HepG2 (cell line): Measurements from ENCODE around the gene C3orf18. TPM values are rescaled to one million over a fixed set of nuclear protein-coding genes. Genes with fewer than 3 reads are reported as not detected.

ENCODE experiments used
- ATAD3A ChIP-seq: sonication (generic); formaldehyde crosslinking; IDR thresholded peaks from 2 replicates; pipeline ENCODE4 v1.4.0; 2020; ENCODE audit warnings: missing genetic modification reagents
- CC2D1A ChIP-seq: sonication (generic); formaldehyde crosslinking; IDR thresholded peaks from 2 replicates; pipeline ENCODE4 v1.8.1; 2023; ENCODE audit warnings: mild to moderate bottlenecking, missing genetic modification reagents
- FOXJ3 ChIP-seq: sonication (generic); formaldehyde crosslinking; IDR thresholded peaks from 2 replicates; pipeline ENCODE4 v1.4.0; 2020; ENCODE audit warnings: missing genetic modification reagents, mild to moderate bottlenecking, borderline replicate concordance
- GMEB2 ChIP-seq: IDR thresholded peaks from 2 replicates; pipeline ENCODE4 v1.6.1; 2016; ENCODE audit warnings: missing biosample characterization, missing genetic modification reagents, low read depth
- HNRNPK ChIP-seq: fragments of 200-400 bp; formaldehyde crosslinking; IDR thresholded peaks from 2 replicates; pipeline ENCODE4 v1.6.1; 2018; ENCODE audit warnings: low read length, low read depth, moderate library complexity, mild to moderate bottlenecking; ENCODE audit not compliant: poor library complexity, severe bottlenecking
- KAT8 ChIP-seq: IDR thresholded peaks from 2 replicates; pipeline ENCODE4 v1.6.1; 2016; ENCODE audit warnings: missing genetic modification reagents, missing compliant biosample characterization
- NCOA1 ChIP-seq: sonication (generic); formaldehyde crosslinking; IDR thresholded peaks from 2 replicates; pipeline ENCODE4 v1.9.0; 2021; ENCODE audit warnings: missing genetic modification reagents
- NFKBIZ ChIP-seq: IDR thresholded peaks from 2 replicates; pipeline ENCODE4 v1.6.1; 2018; ENCODE audit warnings: missing genetic modification reagents, missing compliant biosample characterization
- NR1H2 ChIP-seq: sonication (generic); formaldehyde crosslinking; IDR thresholded peaks from 2 replicates; pipeline ENCODE4 v1.8.1; 2022; ENCODE audit warnings: low read depth, missing genetic modification reagents, borderline replicate concordance
- PBX2 ChIP-seq: IDR thresholded peaks from 2 replicates; pipeline ENCODE4 v1.6.1; 2016; ENCODE audit warnings: control low read depth
- PRPF4 ChIP-seq: fragments of 200-400 bp; formaldehyde crosslinking; IDR thresholded peaks from 2 replicates; pipeline ENCODE4 v1.6.1; 2016; ENCODE audit warnings: low read length, low read depth; ENCODE audit not compliant: poor library complexity, severe bottlenecking
- ZBTB3 ChIP-seq: sonication (generic); formaldehyde crosslinking; IDR thresholded peaks from 2 replicates; pipeline ENCODE4 v1.4.0; 2020; ENCODE audit warnings: low read depth, mild to moderate bottlenecking, moderate library complexity, missing genetic modification reagents, borderline replicate concordance
- ZNF101 ChIP-seq: sonication (generic); formaldehyde crosslinking; IDR thresholded peaks from 2 replicates; pipeline ENCODE4 v1.4.0; 2020; ENCODE audit warnings: mild to moderate bottlenecking, low read depth, missing genetic modification reagents, borderline replicate concordance
- ZNF142 ChIP-seq: sonication (generic); formaldehyde crosslinking; IDR thresholded peaks from 2 replicates; pipeline ENCODE4 v1.4.0; 2020; ENCODE audit warnings: missing genetic modification reagents
- ZNF180 ChIP-seq: sonication (generic); formaldehyde crosslinking; IDR thresholded peaks from 2 replicates; pipeline ENCODE4 v1.4.0; 2020; ENCODE audit warnings: low read depth, missing genetic modification reagents, borderline replicate concordance
- ZNF276 ChIP-seq: sonication (generic); formaldehyde crosslinking; IDR thresholded peaks from 2 replicates; pipeline ENCODE4 v1.4.0; 2020; ENCODE audit warnings: mild to moderate bottlenecking, low read depth, missing genetic modification reagents
- ZNF296 ChIP-seq: sonication (generic); formaldehyde crosslinking; conservative IDR thresholded peaks from 2 replicates; pipeline ENCODE4 v1.5.0; 2020; ENCODE audit warnings: mild to moderate bottlenecking, missing genetic modification reagents
- polyA plus RNA-seq, 8 experiments: library from polyadenylated mRNA; depleted of rRNA in 3 of 8; stranded (reverse) in 7 of 8; unstranded in 1 of 8; fragments of >200 nt; fragmentation: Illumina TruSeq in 4 of 8; extraction: Trizol in 4 of 8; gene quantifications; 2 replicates each; pipeline versions ENCODE4 v1.2.1 to v1.2.3, GENCODE V29; 2011 to 2016; ENCODE audit warnings: low read depth in 4 of 8, missing spikeins in 1 of 8, mixed read lengths in 1 of 8; ENCODE audit not compliant: insufficient read depth in 1 of 8
- total RNA-seq, 5 experiments: library from RNA; depleted of rRNA; stranded (reverse); fragments of >200 nt; fragmentation: Illumina TruSeq; extraction: Trizol; gene quantifications; 2 replicates each; pipeline ENCODE4 v1.2.3, GENCODE V29; 2016; ENCODE audit warnings: low read depth in 1 of 5

C3orf18 gene
- total and polyA plus RNA-seq, 2 of the 13 experiments (the other 11 are each of a cell fraction or from before 2014, with no cell fraction given), result 1.6 to 4.8 TPM

GRCh38 chr3:50587806-50588758 is 20.5 kb upstream of the C3orf18 start (continued):
- peak; percentile 68 for TF ChIP-seq ZNF142
- no peak for TF ChIP-seq PRPF4
- TF ChIP-seq ZNF180 (CRISPR knock-in tag), result no peak
- no peak for TF ChIP-seq CC2D1A
- no peak for TF ChIP-seq NR1H2 (CRISPR knock-in tag)
- peak; percentile 28; the same call in 1 of the 2 replicates for TF ChIP-seq FOXJ3
- 0 out of 2 replicates have a peak, but pooled peaks have one; percentile 21 for TF ChIP-seq PBX2 (CRISPR knock-in tag)
- no peak for TF ChIP-seq HNRNPK
- no peak for TF ChIP-seq ATAD3A (CRISPR knock-in tag)
- peak; percentile 68; the same call in 1 of the 2 replicates for TF ChIP-seq ZNF276 (CRISPR knock-in tag)
- no peak for TF ChIP-seq GMEB2 (CRISPR knock-in tag)
- TF ChIP-seq ZBTB3 (CRISPR knock-in tag), result no peak
- no peak for TF ChIP-seq NFKBIZ (CRISPR knock-in tag)
- peak; percentile 38; the same call in 1 of the 2 replicates for TF ChIP-seq KAT8 (CRISPR knock-in tag)
- no peak; the same call in 1 of the 2 replicates for TF ChIP-seq NCOA1
- TF ChIP-seq ZNF296 (CRISPR knock-in tag), result no peak; the same call in 1 of the 2 replicates
- no peak for TF ChIP-seq ZNF101 (CRISPR knock-in tag)
